Middle frontal gyrus (tissue), 1 donor: Measurements from ENCODE around the gene ACTL9.
"Not testable (repeated sequence)": the region's sequence is repeated elsewhere in the genome, so short reads cannot be mapped to it uniquely, and the experiment has no call there.

ENCODE experiments used
- DNase-seq: peaks from one replicate; pipeline ENCODE4 v3.0.0-alpha.2; 2015; ENCODE audit warnings: low spot score; ENCODE audit errors: extremely low spot score

Gene ACTL9, protein sequence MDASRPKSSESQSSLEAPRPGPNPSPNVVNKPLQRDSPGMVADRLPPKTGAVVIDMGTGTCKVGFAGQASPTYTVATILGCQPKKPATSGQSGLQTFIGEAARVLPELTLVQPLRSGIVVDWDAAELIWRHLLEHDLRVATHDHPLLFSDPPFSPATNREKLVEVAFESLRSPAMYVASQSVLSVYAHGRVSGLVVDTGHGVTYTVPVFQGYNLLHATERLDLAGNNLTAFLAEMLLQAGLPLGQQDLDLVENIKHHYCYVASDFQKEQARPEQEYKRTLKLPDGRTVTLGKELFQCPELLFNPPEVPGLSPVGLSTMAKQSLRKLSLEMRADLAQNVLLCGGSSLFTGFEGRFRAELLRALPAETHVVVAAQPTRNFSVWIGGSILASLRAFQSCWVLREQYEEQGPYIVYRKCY

DNA sequence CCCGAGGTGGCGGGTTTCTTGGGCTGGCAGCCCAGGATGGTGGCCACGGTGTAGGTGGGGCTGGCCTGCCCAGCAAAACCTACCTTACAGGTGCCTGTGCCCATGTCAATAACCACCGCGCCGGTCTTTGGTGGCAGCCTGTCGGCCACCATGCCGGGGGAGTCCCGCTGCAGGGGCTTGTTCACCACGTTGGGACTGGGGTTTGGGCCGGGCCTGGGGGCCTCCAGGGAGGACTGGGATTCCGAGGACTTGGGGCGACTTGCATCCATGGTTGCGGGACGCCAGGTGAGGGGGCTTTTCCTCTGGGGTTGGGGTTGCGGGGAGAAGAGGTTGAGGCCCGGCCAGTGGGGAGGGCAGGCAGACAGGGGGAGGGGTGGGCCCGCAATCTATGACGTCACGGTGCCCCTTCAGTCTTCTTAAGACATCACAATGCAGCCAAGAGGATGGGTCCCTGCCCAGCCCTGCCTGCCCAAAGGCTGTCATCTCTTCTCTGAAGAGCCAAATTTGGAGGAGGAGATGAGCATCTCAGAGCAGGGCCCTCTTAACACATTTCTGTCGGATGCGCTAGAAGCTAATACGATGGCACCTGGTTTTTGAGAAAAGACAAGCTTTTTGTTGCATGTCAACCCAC is at the start of gene ACTL9:
Gene ACTL9, minus strand, starts transcription at position 363 of the 631 bp plus-strand sequence. Its CDS starts 94 bp downstream, at position 269.
- DNase-seq, result no peak

DNA sequence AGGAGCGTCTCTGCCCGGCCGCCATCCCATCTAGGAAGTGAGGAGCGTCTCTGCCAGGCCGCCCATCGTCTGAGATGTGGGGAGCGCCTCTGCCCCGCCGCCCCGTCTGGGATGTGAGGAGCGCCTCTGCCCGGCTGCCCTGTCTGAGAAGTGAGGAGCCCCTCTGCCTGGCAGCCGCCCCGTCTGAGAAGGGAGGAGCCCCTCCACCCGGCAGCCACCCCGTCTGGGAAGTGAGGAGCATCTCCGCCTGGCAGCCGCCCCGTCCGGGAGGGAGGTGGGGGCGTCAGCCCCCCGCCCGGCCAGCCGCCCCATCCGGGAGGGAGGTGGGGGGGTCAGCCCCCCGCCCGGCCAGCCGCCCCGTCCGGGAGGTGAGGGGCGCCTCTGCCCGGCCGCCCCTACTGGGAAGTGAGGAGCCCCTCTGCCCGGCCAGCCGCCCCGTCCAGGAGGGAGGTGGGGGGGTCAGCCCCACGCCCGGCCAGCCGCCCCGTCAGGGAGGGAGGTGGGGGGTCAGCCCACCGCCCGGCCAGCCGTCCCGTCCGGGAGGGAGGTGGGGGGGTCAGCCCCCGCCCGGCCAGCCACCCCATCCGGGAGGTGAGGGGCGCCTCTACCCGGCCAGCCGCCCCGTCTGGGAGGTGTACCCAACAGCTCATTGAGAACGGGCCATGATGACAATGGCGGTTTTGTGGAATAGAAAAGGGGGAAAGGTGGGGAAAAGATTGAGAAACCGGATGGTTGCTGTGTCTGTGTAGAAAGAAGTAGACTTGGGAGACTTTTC is 40.9 kb upstream of the ACTL9 start:
- not testable (repeated sequence) for DNase-seq

DNA sequence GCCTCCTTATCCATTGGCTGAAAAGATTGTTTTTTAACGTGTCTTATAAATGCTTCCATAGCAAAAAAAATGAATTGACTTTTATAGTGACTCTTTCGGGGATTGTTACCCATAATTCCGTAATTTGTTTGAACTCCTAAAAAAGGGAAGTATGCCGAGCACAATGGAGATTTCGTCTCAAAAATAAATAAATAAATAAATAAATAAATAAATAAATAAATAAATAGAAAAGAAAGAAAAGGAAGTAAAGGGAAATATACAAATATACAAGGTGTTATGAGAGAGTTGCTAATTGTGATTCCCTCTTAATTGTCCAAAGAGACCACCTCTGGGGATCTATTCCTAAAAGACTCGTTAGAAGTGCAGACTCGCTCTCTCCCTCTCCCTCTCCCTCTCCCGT is 39.8 kb upstream of the ACTL9 start:
- DNase-seq, result no peak

DNA sequence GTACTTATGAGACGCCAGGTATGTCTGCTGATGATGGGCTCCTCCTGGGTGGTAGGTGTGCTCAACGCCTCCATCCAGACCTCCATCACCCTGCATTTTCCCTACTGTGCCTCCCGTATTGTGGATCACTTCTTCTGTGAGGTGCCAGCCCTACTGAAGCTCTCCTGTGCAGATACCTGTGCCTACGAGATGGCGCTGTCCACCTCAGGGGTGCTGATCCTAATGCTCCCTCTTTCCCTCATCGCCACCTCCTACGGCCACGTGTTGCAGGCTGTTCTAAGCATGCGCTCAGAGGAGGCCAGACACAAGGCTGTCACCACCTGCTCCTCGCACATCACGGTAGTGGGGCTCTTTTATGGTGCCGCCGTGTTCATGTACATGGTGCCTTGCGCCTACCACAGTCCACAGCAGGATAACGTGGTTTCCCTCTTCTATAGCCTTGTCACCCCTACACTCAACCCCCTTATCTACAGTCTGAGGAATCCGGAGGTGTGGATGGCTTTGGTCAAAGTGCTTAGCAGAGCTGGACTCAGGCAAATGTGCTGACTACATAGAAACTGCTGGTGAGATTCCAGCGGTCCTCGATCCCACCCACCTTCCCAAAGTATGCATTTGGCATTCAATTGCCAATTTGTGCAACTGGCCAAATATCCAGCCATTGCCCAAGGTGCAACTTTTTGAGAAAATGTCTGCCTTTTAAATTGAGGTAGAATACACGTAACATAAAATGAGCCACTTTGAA is 33.0 kb upstream of the ACTL9 start:
- DNase-seq, result no peak

DNA sequence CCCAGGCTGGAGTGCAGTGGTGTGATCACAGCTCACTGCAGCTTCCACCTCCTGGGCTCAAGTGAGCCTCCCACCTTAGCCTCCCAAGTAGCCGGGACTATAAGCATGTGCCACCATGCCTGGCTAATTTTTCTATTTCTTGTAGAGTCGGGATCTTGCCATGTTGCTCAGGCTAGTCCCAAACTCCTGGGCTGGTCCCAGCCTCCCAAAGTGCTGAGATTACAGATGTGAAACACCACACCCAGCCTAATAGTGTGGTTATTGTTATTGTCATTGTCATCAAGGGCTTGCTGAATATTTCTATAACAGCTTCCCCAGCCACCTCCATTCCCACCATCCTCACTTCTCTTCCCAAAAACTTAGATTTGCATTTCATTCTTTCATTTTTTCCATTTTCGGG is 25.7 kb upstream of the ACTL9 start:
- DNase-seq, result no peak

DNA sequence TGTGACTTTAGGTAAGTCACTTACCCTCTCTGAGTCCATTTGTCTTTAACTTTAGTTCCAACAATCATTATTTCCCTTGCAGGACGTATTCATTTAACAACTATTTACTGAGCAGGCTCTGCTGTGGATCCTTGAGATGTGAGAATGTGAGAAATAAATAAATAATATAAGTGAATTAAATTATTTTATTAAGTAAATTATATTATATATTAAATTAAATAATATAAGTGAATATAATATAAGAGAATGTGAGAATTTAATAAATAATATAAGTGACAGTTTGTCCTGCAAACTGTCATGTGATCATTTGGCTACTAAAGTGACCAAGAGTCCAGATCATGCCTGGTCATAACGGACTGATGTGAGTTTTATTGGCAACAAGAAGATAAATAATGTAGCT is 23.4 kb upstream of the ACTL9 start:
- DNase-seq, result no peak

DNA sequence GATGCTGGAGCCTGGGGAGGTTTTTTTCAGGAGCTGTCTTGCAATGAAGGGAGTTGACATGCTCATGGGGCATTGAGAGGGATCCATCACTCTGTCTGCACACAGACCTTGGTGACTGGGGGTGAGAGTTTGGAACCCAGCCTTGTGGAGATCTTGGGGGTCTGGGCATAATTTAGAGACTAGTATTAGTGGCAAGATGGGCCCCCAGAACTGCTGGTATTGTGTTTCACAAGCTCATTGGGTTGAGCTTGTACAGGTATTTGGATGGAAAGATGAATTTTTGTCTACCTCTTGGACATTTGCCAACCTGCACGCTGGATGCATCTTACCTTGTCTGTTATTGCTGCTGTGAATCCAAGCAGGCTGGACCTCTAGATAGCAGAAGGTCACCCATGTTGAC is 22.7 kb upstream of the ACTL9 start, which contains the start of gene OR2Z1:
Gene OR2Z1, plus strand, starts transcription at position 301 of the 400 bp plus-strand sequence. CDS start 9,395 bp downstream, outside the sequence.
- no peak for DNase-seq

DNA sequence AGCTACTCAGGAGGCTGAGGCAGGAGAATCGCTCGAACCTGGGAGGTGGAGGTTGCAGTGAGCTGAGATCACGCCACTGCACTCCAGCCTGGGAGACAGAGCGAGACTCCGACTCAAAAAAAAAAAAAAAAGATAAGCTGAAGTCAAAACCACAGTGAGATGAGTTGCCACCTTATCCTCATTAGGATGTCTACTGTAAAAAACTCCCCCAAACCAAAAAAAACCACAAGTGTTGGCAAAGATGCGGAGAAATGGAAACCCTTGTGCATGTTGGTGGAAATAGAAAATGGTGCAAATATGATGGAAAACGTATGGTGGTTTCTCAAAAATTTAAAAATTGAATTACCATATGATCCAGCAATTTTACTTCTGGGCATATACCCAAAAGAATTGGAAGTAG is 11.7 kb upstream of the ACTL9 start:
- not testable (repeated sequence) for DNase-seq

DNA sequence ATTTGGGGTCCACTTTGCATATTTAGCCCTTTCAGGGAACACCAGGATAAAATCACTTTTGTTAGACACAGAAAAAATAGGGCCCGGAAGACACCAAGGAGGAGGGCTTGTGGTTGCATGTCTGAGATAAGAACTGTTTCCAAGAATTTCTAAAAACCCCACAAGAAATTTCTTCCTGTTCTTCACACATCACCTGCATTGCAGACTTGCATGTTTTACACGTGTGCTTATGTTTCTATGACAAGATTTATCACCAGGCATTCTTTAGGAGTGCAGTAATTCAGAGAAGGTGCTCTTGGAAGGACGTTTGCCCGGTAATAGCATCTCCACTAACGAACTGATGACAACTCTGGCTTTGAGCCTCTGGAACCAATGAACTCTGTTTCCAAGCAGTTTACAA is 7.1 kb upstream of the ACTL9 start:
- DNase-seq, result no peak

DNA sequence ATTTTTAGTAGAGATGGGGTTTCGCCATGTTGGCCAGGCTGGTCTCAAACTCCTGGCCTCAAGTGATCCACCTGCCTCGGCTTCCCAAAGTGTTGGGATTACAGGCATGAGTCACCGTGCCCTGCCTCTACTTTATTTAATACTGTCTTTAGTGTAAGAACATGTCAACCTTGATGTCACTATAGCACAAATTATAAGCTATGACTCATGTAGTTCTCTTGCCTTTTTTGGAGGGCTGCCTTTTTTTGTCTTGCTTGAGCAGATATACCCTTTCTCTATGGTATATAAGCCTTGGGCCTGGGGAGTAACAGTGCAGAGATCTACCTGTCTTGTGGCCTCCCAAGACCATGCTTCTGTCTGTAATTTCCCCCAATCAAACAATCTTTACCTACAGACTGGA is 6.7 kb upstream of the ACTL9 start:
- DNase-seq, result not testable (repeated sequence)

DNA sequence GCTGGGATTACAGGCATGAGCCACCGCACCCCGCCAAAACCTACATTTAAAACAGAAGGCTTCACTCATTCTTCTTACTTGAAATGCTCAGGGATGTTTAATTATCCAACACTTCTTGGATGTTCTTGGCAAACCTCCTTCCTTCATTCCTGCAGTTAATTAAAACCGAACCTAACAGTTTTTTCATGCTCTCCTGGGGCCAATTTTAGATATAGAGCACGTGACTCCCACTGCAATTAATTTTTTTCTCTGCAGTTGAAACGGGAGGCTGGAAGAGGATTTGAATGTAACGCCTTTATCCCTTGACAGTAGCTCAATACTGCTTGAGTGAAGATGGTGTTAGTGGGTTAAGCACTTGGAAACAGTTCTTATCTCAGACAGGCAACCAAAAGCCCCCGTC is 4.6 kb upstream of the ACTL9 start:
- no peak for DNase-seq

DNA sequence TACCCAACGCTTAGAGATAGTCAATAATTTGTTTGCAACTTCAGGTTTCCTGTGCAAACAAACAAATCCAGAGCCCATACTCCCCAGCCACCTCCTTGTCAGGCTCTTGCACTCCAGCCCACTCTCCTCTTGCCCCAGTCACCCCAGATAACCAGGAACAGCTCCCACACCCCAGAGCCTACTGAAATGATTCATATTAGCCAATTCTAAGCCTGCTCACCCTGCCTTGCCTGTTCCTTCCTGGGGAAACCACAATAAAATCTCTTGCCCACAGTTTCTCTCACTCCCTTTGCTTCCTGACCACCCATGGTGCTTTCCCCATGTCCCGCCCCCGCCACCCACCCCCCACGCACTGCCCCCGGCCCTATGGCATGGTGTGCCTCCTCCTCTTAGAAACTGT is 3.8 kb upstream of the ACTL9 start:
- no peak for DNase-seq

DNA sequence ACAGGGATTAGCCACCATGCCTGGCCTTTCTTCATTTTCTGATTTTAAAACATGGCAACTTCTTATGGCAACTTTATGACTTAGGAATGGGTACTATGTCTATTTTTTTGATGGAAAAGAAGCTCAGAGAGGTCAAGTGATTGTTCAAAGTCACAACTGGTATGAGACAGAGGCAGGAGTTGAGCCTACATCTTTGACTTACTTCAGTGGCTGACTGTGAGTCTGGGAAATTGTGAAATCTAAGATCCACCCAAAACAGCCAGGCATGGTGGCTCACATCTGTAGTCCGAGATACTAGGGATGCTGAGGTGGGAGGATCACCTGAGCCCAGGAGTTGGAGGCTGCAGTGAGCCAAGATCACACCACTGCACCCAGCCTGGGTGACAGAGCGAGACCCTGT is 2.4 kb upstream of the ACTL9 start:
- no peak for DNase-seq

DNA sequence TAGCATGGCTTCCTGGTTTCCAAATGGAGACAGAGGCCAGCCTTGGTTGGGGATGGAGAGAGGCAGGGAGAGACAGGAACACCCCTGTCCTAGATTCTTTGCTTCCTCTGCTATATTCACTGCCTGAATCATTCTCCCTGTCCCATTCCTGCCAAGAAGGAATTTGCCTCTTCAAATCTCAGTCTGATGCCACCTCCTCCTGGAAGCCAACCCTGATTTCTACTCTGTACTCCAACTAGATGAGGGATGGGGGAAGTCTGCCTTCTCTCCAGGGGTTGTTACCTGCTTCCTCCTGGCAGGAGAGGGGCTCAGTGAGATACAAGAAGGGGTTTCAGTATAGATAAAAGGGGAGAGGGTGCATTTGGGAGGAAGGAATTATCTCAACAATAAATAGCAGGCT is 1.3 kb upstream of the ACTL9 start:
- no peak for DNase-seq

DNA sequence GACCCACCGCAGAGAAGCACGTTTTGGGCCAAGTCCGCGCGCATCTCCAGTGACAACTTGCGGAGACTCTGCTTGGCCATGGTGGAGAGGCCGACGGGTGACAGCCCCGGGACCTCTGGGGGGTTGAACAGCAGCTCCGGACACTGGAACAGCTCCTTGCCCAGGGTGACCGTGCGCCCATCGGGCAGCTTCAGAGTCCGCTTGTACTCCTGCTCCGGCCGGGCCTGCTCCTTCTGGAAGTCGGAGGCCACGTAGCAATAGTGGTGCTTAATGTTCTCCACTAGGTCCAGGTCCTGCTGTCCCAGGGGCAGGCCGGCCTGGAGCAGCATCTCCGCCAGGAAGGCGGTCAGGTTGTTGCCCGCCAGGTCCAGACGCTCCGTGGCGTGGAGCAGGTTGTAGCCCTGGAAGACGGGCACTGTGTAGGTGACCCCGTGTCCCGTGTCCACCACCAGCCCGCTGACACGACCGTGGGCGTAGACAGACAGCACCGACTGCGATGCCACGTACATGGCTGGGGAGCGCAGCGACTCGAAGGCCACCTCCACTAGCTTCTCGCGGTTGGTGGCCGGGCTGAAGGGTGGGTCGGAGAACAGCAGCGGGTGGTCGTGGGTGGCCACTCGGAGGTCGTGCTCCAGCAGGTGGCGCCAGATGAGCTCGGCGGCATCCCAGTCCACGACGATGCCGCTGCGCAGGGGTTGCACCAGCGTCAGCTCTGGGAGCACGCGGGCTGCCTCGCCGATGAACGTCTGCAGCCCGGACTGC is 743 bp downstream of the ACTL9 start:
- DNase-seq, result no peak

DNA sequence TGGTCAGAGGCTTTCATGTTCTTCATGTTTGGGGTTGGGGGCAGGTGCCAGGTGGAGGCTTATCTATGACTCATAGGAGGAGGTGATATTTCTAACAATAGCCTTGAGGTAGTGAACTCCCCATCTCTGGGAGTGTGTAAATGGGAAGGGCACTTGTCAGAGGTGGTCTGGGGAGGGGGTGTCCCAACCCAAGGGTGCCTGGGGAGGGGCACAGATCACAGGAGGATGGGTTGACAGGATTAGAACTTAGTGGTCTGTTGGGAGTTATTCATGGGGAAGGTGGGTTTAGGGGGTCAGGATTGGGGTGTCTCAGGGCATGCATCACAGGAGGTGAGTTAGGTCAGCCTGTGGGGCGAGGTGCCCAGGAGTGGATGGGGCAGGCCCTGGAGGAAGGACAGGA is 1.6 kb downstream of the ACTL9 start:
- no peak for DNase-seq

DNA sequence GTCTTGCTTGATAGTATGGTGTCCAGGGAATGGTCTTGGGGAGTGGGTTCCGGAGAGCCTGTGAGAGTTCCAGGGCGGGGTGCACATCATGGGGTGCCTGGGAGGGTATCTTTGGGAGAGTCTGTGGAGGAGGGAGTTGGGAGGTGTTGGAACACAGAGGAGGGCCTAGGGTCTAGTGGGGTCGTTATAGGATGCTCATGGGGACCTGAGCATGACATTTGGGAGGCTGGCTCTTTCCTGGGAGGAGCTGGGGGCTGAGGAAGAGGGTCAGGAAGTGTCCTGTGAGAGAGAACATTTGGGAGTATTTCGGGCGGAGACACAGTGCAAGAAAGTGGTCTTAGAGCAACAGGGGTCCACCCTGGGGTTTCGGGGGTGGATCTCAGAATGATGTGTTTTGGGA is 2.7 kb downstream of the ACTL9 start:
- DNase-seq, result no peak

DNA sequence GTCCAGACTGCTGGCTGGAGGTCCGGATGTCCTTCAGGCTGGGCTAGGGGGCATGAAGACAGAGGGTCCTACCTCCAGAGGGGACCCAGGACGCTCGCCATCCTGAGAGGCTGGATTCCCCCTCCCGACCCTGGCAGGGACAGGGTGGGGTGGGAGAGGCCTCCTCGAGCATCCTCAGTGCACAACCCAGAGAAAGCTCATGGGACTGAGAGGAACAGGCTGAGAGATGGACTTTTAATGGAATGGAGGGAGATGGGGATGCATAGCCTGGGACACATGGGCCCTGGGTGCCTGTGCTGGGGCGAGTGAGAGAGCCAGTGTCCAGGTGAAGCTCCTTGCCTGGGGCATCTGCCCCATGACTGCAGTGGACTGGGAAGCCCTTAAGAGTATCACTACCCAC is 3.1 kb downstream of the ACTL9 start:
- no peak for DNase-seq

DNA sequence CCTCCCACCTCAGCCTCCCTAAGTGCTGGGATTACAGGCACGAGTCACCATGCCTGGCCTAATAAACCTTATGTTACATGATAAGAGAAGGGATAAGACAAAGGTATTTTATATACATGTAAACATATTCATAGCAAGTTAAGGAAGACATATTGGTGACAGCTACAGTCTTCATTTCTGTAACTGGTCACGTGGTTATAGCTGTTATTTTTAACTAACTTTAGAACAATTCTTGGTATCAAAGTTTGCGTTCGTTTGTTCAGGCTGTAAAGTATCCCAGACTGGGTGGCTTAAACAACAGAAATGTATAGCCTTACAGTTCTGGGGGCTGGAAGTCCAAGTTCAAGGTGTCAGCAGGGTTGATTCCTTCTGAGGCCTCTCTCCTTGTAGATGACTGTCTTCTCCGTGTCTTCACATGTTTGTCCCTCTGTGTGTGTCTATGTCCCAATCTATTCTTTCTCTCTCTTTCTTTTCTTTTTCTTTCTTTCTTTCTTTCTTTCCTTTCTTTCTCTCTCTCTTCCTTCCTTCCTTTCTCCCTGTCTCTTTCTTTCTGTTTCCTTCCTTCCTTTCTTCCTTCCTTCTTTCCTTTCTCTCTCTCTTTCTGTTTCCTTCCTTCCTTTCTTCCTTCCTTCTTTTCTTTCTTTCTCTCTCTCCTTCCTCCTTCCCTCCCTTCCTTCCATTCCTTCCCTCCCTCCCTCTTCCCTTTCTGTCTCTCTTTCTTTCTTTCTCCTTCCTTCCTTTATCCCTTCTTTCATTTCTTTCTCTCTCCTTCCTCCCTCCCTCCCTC is 7.6 kb downstream of the ACTL9 start:
- DNase-seq, result no peak

DNA sequence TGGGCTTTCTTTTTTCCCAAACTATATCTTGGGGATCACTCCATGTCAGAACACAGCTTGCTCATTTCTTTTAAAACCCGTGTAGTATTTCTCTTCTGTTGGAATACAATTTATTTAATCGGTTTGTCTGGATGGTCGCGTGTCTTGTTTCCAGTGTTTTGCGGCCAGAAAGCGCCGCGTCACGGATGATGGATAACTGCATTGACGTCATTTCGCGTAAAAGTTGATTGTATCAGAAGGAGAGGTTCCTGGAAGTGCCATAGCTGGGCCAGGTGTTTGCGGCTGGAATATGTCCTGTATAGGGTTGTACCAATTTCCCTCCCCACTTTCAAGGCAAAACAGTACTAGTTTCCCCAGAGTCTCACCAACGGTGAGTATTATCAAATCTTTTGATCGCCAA is 9.7 kb downstream of the ACTL9 start:
- no peak for DNase-seq
